HG03571 (cell line): ENCODE data around the gene TOMT.

Source experiments
- ATAC-seq: cut with Tn5 transposase; IDR thresholded peaks from one replicate; pipeline ENCODE4 v1.9.1; 2021; ENCODE audit not compliant: unreplicated experiment

The TOMT gene

DNA sequence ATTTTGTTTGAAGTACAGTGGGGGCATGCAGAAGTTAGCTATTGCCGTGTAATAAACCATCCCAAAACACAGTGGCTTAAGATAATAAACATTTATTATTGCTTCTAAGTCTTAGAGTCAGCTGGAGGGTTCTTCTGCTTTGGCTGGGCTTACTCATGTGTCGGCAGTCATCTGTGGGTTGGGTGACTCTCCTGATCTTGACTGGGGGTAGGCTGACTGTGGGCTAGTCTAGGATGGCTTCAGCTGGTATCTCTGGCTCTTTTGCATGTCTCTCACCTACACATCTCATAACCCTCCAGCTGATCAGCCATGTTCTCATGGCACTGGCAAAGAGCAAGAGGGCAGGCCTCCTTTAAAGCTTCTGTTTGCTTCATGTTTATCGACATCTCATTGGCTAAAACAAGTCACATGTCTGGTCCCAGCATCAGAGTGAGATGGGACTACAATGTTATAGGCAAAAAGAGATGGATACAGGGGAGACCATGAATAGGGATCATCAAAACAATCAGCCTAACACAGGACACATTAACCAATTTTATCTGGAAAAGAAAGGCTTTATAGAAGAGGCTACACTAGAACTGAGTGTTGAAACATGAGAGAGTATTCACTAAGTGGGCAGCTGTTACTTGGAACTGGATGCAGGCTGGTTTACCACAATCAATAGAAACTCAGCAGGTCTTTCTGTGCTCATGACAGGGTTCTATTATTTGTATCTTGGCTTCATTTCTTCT lies 19.9 kb upstream of the TOMT start:
- ATAC-seq, result no peak

DNA sequence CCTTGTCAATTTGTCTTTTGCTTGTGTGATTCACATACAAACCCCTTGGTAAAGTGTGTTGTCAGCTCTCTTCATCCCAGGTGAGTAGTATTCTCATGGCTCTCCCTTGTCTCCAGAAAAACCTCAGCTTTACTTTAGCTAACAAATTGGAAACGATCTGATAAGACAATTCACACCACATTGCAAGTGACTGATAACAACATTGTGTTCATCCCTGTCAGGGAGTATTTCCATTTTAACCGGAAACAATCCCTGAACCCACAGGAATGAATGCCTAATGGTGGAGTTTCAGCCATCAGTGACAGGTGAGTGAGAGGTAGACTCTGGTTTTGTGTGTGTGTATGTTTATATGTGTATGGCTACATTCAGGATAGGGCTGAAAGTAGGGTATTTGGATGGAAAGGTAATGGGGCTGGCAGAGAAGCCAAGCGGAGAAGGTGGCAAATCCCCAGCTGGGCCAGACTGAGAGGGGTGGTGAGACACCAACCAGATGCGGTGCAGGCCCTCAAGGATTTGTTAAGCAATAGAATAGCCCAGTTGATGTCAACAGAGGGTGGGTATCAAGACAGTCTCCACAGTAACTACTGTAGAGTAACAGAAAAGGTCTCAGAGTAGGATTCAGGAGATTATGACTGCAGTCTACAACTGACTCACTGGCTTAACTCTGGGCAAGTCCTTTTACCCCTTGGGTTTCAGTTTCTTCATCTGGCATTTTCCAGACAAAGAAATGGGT lies 17.5 kb upstream of the TOMT start:
- ATAC-seq, result no peak

- ATAC-seq, result no peak
Measured at GRCh38 chr11:72091292-72091691, 14.4 kb upstream of the TOMT start.

DNA sequence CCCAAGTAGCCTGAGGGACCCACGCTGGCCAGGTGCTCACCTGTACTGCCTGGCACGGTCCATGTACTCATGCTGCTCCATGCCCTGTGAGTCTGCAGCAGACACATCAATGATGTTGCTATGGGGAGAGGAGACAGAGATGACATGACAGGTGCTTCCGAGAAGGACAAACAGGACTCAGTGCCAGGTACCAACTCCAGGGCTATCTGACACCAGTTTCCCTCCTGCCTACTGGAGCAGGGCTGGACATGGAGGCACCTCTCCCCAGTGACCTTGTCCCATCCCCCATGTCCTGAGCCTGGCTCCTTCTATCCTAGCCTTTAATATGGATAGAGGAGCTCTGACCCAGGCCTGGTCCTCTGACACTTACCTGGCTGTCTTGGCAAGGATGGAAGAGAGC lies 7.0 kb upstream of the TOMT start:
- no peak for ATAC-seq

GRCh38 chr11:72100009-72100408 lies 5.7 kb upstream of the TOMT start:
- ATAC-seq, result no peak

DNA sequence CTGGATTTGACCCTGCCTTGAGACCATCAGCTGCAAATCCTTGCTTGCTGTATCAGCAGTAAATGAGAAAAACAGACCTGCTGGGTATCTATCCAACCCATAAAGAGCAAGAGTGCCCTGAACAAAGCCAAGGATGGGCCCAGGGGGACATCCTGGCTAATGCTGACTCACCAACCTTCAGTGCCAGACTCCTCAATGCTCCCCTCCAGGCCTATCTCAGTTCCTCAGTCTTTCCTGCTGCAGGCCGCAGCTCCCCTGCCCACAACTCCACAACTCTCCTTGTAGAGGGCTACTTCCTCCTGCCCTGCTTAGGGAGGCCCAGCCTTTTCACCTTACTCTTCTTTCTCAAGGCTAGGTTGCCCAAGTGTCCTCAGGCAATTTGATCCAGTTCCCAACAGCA lies 5.3 kb upstream of the TOMT start:
- ATAC-seq, result no peak

DNA sequence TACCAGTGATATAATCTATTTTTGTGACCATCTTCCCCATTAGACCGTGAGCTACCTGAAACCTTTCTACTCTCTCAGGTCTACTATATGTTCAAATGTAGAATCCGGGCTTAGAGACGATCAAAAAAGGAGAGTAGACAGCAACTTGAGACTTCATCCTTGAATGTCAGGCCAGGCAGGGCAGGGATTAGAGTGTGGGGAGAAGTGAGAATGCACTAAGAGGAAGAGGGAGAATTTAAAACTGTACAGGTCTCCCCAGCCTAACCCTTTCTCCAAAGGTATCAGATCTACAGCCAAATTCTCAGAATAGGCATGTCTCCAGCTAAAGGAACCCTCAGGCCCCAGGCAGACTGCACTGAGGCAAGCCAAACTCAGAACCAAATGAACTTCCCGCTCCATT lies 3.6 kb upstream of the TOMT start:
- no peak for ATAC-seq

DNA sequence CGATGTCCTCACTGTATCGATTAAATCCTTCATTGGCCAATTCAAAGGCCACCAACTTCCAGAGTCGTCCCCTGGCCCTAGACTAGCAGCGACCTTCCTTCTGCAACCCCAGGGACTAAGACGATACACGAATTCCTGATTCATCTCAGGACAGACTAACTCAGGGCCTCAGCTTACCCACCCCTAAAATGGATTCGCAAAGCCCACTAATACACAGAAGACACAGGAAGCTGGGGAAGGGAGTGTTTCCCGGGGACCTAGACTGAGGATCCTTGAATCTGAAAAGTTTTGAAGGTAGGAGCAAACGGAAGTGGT lies 3.1 kb upstream of the TOMT start:
- no peak for ATAC-seq

DNA sequence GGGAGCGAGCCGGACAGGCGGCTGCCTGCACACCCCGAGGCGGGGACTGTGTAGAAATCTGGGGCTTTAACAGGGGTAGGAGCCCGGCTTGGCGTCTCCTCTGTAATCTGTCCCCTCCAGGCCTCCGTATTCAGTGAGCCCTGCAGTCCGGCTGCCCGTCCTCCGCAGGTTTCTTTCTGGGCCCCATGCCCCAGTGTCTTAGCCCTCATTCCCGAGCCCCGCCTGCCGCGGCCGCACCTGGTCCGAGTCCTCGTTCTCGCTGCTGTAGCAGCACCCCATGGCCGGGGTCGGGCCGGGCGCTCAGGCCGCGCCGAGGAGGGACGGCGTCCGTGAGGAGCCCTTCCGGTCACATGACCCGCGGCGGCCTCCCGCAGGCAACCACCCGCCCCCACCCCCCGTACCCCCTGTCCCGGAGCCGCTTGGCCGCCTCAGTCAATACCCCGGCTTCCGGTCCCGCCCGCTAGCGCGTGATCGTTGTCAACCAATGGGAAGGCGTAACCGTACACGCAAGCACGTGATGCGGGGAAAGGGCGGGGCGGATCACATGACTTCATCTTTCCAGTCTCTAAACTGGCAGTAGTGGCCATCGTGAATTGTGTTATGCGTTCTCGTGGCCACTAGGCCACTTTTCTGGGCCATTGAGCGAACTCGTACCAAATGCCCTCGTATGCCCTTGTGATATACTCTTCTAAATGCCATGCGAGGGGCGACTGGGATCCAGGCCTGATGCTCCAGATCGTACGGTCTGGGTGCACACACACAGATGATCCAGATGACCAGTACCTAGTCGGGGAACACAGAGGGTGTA lies 2.6 kb upstream of the TOMT start, which contains the start of gene LAMTOR1:
LAMTOR1 (minus strand) TSS at position 352 of the 808 bp plus-strand sequence; CDS start at position 279, 73 bp downstream.
- peak; percentile 75 for ATAC-seq

DNA sequence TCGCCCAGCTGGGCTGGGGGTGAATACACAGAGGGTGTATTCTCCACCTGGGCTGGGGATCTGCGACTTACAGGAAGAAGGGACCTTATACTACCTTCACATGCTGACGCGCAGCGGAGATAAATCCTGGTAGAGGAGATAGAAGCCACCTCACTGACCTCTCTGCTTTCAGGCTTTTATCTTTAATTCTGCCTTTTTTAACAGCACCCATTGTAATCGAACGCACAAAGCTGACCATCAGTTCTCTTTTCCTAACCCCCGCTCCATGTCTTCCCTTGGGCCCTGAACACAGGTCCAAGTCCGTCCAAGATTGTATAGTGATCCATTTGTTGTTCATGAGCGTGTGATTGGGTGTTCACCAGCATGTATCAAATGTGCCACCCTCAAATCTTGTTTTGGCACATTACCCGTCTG lies 2.0 kb upstream of the TOMT start:
- ATAC-seq, result no peak

DNA sequence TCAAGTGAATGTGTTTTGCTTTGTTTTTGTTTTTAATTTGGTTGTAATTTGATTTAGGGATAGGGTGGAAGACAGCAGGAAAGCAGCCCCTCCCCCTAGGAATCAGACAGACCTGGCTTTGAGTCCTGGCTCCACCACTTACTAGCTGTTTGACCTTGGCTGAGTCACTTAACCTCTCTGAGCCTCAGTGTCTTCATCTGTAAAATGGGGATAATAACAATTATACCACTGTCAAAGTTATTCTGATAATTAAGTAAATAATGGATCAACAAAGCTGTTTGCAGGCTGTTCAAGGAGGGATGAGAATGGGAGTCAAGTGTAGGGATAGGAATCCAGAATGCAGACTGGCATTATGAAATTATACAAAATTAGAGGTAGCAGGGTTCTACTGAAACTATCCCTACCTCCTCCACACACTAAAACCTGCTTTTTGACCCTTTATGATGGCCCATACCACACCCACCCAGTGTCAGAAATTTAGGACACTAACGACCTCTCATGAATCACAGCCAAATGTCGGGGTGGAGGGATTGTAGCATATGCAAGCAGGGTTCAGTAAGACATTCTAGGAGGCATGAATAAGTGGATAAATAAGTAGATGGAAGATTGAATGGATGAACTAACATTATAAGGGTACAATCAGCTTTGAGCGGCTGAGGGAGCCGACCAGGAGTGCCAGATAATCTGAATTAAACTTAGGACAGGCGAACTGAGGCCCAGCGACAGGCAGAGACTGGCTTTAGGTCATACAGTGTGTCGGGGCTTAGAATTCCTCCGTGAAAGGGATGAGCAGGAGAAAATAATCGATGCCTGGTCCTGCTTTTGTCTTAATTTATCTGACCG lies 5.8 kb downstream of the TOMT start:
- no peak for ATAC-seq

DNA sequence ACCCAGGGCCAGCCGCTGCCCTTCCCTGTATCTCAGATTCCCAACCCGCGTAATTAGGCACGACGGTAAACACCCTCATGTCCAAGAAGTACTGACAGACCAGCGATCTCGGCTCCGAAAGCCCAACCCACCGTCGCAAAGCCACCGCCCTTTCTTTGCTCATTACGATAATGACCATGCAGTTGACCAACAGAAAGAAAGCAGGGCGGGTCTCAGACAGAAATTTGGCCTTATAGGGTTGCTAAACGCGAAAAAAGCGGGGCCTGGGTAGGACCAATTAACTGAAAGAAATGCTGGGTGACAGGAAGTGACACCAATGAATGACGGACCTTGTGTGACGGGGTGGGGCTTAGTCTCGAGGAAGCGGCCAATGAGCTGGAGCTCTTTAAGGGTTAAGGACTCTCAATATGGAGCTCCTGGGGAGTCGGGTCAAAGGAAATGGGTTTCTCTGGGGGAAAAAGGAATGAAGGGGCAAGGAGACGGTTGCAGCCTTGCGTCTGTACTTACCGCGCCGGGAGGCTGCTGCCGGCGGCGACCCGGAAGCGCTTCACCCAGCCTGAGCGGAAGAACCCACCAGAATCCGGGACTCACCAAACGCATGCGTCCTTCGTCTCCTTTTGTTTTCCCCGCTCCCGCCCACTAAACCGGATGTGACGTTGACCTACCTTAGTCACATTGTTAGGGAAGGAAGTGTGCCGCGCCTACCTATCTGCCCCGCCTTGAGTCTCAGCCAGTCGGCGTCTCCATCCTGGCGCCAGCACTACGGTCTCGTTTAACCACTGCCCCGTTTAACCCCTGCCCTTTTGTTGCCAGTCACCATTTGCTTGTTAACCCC lies 6.6 kb downstream of the TOMT start, which contains the start of gene ANAPC15:
ANAPC15 (minus strand) TSS at position 553 of the 835 bp plus-strand sequence. CDS start 1,419 bp downstream, outside the sequence.
- ATAC-seq, result peak; percentile 79

DNA sequence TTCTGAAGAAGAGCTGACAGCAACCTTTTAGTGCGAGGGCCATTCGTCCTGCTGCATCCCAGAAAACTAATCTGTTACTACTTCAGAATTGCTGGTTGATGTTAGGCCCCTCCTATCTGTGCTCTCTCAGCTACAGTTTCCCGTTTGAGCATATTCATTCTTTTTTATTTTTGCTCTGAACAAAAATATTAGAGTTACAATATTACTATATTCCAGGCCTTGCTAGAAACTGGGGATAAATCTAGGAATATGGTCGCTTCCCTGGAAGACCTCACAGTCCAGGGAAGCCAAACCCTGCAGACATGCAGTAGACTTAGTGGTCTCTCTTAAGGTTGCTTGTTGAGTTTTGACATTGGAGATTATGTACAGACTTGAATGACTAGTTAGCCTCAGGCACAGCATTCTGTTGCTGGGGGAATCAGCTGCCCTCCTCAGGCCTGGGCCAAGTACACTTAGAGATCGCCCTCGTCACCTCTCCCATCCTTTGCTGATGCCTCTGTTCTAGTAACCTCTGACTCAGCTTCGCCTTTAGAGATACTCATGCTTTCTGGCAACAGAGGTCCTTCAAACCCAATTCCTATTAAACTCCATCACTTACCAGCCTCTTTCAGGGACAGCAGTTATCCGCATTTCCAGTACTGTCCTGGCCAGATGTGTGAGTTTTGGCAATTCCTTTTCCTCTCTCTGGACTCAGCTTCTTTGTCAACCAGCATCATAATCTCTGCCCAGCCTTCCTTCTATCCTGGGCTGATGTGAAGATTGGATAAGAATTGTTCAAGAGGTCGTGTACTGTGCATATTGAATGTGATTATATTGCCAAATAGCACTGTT lies 7.5 kb downstream of the TOMT start:
- no peak for ATAC-seq

GRCh38 chr11:72114570-72114969 lies 8.8 kb downstream of the TOMT start:
- no peak for ATAC-seq

DNA sequence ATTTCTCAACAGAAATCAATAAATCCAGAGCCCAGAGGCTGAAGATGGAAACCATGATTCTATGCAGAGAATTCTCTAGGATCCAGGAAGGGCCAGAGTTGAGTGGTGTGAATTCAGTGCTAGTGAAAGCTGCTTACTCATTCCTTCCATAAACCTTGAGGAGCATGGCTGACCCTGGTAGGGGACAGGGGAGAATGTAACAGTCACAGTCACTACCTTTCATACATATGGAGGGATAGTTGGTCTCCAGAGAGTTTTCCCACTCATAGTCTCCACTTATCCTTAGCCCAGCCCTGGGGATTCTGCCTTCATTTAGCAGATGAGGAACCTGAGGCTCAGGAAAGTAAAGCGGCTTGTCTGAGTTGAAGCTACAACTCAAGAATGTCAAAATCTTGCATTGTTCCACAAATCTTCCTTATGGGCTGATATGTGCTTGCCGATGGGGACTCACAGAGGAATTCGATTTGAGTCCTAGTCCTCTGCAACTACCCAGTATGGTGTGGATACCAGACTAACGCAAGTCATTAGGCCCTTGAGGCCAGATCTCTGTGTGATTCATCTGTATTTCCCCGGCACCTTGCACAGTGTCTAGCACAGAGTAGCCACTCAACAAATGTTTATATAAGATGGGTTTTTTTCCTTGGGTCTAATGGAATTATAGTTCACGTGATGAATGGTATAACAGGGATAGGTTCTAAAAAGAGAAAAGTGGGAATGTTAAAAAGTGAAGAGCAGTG lies 10.5 kb downstream of the TOMT start:
- ATAC-seq, result no peak

DNA sequence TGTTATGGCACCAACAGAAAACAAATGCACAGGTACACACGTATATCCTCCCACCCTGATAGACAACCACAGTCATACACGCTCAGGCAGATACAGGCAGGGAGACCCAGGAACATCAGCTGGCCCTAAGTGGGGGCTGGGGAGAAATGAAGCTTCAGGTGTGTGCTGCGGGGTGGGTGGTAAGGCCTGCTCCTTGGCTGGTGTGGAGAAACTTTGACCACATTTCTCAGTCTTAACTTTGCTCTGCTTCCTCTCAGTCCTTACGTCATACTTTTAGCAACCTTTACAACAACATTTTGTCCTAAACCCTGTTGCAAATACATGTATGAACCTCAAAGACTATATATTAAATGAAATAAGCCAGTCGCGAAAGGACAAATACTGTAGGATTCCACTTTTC lies 13.5 kb downstream of the TOMT start:
- no peak for ATAC-seq

DNA sequence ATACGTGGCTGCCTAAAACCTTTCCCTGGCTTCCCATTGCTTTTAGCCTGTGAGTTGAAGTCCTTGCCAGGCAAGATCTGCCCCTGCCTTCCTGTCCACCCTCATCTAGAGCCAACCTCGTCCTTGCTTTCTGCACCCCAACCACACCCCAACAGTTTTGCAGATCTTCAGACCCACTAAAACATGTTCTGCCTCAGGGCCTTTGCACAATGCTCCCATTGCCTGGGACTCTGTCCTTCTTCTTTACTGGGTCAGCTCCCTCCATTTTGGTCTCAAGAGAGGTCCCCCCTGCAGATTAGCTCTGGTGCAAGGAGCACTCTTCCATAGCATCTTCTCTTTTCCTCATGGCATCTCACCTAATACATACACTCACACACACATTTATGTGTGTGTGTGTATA lies 15.2 kb downstream of the TOMT start:
- no peak for ATAC-seq

DNA sequence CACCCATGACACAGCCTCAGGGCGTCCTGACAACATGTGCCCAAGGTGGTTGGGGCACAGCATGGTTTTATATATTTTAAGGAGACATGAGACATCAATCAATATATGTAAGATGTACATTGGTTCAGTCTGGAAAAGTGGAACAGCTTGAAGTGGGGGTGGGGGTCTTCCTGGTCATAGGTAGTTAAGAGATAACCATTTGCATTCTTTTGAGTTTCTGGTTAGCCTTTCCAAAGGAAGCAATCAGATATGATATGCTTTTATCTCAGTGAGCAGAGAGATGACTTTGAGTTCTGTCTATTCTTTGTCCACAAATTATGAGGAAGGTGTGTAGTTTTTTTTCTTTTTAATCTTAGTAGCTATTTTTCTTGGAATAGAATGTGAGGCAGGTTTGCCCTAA lies 16.9 kb downstream of the TOMT start:
- ATAC-seq, result no peak
